HG03196 (cell line): ENCODE data around the gene CTXND2.
"Not testable (repeated sequence)": the region's sequence is repeated elsewhere in the genome, so short reads cannot be mapped to it uniquely, and the experiment has no call there.

Experiments
- ATAC-seq: cut with Tn5 transposase; IDR thresholded peaks from one replicate; pipeline ENCODE4 v1.9.1; 2021; ENCODE audit not compliant: unreplicated experiment

The CTXND2 gene

DNA sequence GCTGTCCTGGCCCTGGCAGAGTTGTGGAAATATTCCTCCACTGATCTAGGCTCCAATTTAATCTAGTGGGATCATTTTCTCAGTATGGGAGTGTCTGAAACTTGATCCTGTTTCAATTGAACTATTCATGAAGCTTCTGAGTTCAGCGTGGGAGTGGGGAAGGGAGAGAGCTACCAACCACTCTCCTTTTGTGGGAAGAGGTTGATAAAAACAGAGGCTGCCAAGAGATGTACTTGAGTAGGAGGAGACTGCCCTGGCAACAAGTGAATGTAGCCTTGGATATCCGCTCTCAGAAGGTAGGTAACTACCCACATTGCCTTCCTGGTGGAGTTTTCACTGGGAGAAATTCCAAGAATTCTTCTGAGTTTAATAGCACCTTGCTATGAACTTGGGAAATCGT, at the start of gene CTXND2:
CTXND2 (plus strand) TSS at position 119 of the 400 bp plus-strand sequence. CDS start 25,179 bp downstream, outside the sequence.
- no peak for ATAC-seq

DNA sequence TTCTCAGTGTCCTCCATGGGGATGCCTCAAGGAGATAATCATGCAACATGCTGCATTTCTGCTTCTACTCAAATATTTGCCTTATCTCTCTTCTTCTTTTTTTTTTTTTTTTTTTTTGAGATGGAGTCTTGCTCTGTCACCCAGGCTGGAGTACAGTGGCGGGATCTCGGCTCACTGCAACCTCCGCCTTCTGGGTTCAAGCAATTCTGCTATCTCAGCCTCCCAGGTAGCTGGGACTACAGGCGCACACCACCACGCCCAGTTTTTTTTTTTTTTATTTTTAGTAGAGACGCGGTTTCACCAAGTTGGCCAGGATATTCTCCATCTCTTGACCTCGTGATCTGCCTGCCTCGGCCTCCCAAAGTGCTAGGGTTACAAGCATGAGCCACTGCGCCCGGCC, 46.1 kb upstream of the CTXND2 start:
- ATAC-seq: not testable (repeated sequence)

DNA sequence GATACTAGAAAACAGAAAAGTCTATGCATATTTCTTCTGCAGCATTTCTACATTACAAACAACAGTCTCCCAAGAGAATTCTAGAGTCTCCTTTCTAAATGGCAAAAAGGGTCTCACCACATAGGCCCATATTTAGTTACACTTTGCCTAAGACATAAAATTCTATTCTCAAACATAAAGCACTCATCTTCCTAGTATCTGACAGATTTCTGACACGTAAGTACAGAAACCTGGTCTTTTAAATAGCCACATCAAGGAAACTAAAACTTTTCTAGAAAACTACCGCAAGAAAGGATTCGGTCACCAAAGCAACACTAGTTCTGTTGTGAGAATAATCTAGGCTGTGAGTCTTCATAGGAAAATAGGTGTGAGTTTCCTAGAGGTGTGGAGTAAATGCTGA, 45.3 kb upstream of the CTXND2 start:
- ATAC-seq: no peak

DNA sequence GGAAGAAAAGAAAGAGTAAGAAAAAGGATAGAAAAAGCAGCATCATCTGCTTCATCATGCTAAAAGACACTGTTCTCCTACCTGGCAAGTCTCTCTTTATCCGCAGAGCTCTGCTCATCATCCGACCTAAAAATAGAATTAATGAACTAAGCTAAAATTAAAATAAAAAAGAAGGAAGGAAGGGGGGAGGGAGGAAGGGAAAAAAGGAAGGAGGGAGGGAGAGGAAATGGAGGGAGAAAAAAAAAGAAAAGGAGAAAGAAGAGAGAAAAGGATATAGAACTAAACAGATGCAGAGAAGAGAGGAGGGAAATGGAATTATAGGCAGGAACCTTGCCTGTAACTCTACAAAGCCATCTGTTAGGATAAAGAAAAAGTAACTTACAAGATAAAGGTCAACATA, 44.6 kb upstream of the CTXND2 start:
- no peak for ATAC-seq

- no peak for ATAC-seq
These were observed 44.0 kb upstream of the CTXND2 start for GRCh38 chr1:150842964-150843363.

DNA sequence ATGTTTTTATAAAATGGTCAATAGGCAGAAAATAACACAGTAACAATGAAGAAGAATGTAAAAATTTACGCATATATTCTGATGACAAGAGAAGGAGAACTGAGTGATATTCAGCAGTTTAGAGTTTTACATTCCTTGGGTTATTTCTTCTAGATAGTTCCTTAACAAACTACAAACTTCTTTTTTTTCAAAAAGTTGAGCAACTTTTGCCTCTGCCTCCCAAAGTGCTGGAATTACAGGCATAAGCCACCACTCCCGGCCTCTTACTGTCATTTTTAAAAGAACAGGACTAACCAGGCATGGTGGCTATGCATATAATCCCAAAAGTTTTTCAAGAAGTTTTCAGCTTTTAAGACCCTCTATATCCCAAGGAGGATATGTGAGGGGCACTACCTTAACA, 43.5 kb upstream of the CTXND2 start:
- no peak for ATAC-seq

DNA sequence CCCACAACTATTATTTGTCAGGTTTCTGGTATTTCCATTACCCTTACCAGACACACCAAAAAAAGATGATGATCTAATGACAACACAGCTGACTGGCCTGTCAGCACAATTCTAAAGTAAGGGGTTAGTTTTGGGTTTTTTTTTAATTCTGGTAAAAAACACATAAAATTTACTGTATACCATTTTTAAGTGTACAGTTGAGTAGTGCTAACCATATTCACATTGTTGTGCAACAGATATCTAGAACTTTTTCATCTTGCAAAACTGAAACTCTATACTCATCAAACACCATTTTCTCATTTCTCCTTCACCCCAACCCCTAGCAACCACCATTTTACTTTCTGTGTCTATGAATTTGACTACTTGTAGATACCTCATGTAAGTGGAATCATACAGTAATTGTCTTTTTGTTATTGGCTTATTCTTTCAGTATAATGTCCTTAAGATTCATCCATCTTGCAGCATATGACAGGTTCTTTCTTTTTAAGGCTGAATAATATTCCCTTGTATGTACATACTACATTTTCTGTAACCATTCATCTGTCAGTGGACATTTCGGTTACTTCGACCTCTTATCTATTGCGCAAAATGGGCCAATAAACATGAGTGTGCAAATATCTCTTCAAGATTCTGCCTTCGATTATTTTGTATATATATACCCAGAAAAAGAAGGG, 40.3 kb upstream of the CTXND2 start:
- ATAC-seq: no peak

- ATAC-seq: not testable (repeated sequence)
These were observed 36.1 kb upstream of the CTXND2 start for GRCh38 chr1:150850801-150851362.

DNA sequence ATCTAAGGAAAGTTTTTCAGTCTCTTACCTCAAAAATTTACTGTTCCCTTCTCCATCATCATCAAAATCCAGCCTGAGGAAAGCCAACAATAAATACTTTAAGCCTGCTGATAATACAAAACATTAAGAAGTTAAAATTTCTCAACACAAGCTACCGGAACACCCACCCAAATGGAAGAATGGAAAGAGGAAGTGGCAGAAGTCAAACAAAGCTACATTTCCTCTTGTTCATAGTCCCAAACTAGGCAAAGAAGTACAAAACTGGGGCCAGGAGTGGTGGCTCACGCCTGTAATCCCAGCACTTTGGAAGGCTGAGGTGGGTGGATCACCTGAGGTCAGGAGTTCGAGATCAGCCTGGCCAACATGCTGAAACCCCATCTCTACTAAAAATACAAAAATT, 34.2 kb upstream of the CTXND2 start:
- not testable (repeated sequence) for ATAC-seq

DNA sequence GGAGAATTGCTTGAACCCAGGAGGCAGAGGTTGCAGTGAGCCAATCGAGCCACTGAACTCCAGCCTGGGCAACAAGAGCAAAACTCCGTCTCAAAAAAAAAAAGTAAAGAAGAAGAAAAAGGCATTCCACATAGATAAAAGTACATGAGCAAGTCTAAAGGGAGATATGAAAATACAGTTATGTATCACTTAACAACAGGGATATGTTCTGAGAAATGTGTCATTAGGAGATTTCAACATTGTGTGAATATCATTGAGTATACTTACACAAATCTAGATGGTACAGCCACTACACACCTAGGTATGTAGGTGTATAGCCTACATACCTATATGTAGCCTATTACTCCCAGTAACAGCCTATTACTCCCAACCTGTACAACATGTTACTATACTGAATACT, 23.2 kb upstream of the CTXND2 start:
- ATAC-seq: no peak

DNA sequence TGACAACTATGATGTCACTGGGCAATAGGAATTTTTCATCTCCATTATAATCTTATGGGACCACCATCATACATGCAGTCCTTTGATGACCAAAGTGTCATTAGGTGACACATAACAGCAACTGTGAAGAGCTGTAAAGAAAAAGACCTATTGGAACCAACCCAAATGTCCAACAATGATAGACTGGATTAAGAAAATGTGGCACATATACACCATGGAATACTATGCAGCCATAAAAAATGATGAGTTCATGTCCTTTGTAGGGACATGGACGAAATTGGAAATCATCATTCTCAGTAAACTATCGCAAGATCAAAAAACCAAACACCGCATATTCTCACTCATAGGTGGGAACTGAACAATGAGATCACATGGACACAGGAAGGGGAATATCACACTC, 22.7 kb upstream of the CTXND2 start:
- not testable (repeated sequence) for ATAC-seq

DNA sequence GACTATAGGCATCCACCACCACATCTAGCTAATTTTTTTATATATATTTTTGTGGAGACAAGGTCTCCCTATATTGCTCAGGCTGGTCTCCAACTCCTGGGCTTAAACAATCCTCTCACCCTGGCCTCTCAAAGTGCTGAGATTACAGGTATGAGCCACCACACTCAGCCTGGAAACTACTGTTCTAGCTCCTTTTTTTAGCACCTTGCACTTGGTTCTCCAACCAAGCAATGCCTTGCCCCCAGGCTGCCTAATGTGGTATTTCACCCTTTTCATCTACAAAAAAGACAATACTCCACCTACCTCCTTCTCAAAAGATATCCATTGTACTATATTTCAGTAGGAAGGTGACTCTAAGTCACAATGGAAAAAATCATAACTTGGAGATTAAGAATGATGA, 17.3 kb upstream of the CTXND2 start:
- ATAC-seq: no peak

GRCh38 chr1:150872572-150872971, 14.4 kb upstream of the CTXND2 start:
- ATAC-seq: no peak

GRCh38 chr1:150873521-150873920, 13.4 kb upstream of the CTXND2 start:
- ATAC-seq: no peak

DNA sequence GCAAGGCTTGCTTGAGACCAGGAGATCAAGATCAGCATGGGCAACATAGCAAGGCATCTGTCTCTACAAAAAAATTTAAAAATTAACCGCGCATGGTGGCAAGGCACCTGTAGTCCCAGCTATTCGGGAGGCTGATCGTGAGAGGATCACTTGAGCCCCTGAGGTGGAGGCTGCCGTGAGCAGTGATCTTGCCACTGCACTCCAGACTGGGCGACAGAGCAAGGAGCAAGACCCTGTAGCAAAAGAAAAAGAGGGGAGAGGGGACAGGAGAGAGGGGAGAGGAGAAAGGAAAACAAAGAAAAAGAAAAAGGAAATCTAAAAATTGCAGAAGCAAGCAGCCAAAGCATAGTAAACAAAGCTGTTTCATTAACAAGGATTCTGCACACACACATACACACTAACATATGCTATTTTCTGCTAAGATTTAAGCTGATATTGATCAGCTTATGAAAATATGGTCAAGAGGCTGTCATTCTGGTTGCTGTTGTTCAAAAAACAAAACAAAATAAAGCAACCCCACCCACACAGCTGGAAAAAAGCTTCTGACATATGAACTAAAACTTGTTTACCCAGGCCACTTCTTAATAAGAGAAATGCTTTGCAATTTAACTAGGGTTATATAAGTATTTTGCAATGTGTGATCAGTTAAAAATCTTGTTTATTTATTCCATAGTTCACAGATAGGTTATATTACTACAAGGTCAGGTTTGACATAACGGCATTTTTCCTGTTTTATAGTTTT, 12.3 kb upstream of the CTXND2 start:
- ATAC-seq: no peak

DNA sequence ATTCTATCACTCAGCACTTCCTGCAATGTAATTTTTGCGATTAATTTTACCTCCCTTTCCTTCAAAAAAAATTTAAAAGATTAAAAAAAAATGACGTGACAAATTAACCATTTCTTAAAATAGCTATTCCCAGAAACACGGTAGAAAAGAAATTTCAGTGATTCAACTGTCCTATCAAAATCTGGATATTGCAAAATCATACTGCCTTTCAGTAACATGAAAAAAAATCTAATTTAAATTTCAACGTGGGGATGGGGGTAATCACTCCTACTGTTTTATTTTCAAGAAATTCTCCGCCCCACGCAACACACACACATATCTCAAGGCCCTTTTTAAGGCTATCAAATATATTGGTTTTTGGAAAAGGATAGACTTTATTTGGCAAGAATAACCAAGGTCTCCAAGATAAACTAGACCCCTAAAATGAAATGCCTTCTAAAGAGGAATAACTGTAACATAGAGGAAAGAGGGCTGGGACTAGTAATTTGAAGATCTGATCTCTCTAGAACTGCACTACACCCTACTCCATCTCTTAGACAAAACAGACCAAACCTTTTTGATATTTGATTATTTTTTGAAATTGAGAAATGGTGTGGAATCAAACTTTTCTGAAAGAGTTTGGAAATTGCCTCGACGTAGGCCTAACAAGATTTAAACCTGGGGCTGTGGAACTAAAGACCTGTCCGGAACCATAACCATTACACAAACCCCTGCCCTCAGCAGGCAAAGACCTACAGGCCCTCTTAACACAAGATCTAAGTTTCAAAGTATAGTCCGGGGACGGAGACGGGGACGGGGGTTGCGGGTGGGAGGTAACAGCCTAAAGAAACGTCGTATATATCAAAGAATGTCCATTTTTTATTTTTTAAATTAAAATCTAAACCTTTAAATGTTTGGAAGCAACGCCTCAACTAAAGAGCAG, 11.5 kb upstream of the CTXND2 start:
- ATAC-seq: no peak

- ATAC-seq: peak; percentile 28
These were observed 10.8 kb upstream of the CTXND2 start for GRCh38 chr1:150876119-150876454.

- not testable (repeated sequence) for ATAC-seq
These were observed 8.0 kb upstream of the CTXND2 start for GRCh38 chr1:150878931-150879330.

DNA sequence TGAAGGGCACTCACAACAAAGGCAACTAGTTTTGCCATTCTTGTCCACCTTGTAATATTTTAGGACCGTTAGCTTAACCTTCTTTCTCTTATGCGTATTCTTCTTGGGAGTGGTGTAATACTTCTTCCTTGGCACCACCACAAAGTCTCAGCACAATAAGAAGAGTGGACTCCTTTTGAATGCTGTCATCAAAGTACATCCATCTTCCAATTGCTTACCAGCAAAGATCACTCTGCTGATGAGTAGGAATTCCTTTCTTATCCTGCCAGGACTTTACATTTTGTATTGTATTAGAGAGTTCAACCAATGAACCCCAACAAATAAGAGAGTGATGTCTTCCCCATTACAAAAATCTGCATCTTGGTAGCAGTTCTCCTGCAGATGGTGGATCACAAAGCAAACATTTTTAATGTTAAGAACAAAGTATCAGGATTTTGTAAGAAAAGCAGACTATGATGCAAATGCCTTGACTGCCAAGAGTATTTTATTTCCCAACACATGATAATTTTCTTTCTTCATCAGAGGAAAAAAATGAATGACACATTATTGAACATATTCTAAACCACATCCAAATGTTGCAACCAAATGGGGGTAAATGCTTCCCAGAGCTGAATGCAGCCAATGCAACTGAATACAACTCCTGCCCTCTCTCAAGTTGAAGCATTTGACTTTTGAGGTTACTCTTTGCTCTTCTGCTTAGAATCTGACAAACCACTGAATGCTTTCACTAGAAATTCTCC, 5.4 kb upstream of the CTXND2 start:
- ATAC-seq: no peak

GRCh38 chr1:150883121-150883520, 3.8 kb upstream of the CTXND2 start:
- ATAC-seq: not testable (repeated sequence)

DNA sequence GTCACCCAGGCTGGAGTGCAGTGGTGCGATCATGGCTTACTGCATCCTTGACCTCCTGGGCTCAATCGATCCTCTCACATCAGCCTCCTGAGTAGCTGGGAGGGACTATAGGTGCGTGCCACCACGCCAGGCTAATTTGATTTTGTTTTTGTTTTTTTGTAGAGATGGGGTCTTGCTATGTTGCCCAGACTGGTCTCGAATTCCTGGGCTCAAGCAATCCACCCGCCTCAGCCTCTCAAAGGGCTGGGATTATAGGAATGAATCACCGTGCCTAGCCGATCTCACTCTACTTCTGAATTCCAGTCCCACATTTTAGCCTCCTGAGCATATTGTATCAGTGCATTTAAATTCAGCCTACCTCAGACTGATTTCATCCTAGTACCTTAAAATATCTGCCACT, 1.8 kb downstream of the CTXND2 start:
- ATAC-seq: no peak
